Stimulated activated CD8-positive, alpha-beta memory T cell treated with anti-CD3 and anti-CD28 coated beads, Interleukin-15, amount 100 ng/mL, for 4 hours (primary cell): ENCODE data around the gene OR52E6.

ENCODE experiments used
- DNase-seq, 2 donors: peaks; one replicate each; pipeline ENCODE4 v3.0.0-alpha.2; 2020; ENCODE audit warnings: low read depth in 2 of 2

OR52E6 gene

DNA sequence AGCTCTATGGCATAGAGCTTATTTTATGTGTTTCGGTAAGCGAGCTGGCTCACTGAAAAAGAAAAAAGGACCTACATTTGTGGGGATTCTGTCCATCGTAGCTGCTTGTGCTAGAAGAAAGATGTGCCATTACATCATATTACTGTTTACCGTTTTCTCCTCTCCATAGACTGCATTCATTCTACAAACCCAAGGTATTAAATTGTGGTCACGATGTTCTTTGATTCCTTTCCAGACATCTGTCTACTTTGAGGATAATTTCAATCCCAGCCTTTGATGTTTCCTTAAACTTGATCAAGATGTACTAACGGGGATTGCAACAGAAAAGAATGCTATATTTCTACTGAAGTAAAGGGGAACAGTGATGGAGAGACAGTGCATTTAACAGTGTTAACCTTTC is 45.2 kb downstream of the OR52E6 start:
- DNase-seq: no peak

DNA sequence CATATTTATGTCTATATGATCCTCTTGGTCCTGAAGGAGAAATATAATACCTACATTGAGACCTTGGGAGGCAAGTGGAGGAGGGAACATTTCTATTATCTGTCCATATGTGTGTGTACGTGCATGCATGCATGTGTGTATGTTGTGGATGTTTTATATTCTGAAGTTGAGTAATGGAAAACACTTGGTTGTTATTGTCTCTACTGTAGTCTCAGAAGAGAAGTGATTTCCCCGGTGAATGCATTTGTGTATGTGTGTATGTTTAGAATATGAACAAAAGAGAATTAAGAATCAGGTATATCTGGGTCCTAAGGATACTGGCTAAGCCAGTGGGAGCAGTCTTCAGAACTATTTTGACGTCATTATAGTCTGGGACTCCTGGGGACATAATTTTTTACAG is 50.5 kb downstream of the OR52E6 start, which contains the start of gene OR52N1:
TSS of gene OR52N1 (minus strand) at position 101 of the 400 bp plus-strand sequence. CDS start 2,449 bp downstream, outside the sequence.
- no peak for DNase-seq
